GM10847 (cell line): ENCODE data around the gene RBMS1.

Experiments used
- POLR2A ChIP-seq: IDR thresholded peaks from 2 replicates; pipeline ENCODE4 v1.6.1; 2011; ENCODE audit not compliant: insufficient read length; ENCODE audit errors: extremely low read depth

Gene RBMS1

DNA sequence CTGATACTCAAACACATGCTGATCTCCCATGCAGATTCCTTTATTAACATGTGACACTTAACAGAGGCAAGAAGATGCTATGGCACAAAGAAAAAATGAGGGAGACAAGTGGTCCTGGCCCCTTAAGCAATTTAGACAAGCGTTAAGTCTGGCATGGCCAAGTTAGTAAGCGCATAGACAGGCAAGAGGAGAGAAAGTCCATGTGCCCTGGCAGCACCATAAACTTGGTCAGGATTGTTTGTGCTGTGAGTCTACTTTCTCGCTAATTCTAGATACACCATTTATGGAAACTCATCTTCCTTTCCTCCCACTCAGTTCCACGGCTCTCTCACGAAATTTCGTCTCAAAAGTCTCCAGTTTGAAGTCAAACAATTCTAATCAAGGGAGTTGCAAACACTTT lies 138.9 kb downstream of the RBMS1 start:
- no peak for TF ChIP-seq POLR2A

DNA sequence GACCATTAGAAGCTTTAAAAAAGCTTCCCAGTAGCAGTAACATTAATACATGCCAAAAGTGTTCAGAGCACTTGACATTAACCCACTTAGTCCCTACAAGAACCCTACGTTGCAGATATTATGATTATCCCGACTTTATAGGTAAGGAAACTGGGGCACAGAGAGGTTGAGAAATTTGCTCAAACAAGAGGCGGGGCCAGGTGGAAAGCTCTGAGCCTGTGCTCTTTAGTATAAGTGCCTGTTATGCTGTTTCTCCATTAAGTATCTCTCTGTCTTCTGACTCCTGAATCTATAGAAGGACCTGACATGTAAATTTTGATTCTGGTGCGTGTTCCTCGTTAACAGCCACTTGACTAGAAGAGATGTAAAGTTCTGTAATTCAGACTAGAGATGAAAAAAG lies 139.8 kb downstream of the RBMS1 start:
- TF ChIP-seq POLR2A: no peak

DNA sequence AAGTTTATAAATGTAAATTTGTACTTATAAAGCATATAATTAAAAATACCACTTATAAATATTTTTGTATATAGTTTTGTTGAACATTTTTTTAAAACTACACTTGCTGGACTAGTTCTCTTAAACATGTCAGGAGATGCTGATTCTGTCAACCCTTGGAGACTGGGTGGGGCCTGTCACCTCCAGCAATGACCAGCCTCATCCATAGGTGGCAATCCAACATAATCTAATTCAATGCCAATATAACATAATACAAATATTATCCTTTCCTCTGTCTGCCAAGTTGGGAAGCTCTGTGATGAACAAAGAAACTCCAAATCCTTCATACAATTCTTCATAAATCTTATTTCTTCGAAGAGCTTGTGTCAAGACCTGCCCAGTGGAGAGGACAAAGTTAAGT lies 140.4 kb downstream of the RBMS1 start:
- TF ChIP-seq POLR2A: no peak

DNA sequence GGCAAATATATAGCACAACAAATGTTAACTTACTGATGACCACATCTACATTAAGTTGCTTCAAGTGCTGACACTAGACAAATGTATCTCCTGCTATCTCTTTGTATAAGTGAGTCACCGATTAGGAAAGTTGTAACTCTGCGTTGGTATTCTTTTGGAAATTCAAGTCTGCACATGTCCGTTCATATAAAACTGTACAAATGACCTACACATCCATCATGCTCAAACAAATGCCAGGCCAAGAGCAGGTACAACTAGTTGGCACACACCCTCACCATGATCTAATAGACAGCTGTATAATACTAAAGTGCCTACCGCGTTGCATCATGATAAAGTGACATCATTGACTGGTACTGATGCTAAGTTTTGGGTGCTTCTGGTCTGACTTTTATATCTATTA lies 141.1 kb downstream of the RBMS1 start:
- no peak for TF ChIP-seq POLR2A

DNA sequence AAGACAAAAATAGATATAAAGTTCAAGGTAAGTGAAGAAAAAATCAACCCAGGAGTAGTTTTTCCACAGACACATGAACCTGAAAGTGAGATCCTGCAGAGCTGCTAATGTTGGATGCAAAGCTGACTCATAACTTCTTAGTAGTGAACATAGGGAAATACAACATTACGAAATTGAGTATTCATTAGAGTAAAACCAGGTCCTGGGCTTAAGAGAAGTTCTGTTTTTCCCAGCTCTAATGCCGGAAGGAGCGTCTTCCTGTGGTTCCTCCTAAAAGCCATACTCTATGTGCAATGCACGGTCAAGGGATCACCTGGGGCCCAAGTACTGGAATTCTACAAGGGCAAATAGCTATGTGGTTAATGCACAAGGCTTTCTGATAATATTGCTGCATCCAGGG lies 141.7 kb downstream of the RBMS1 start:
- TF ChIP-seq POLR2A: no peak

DNA sequence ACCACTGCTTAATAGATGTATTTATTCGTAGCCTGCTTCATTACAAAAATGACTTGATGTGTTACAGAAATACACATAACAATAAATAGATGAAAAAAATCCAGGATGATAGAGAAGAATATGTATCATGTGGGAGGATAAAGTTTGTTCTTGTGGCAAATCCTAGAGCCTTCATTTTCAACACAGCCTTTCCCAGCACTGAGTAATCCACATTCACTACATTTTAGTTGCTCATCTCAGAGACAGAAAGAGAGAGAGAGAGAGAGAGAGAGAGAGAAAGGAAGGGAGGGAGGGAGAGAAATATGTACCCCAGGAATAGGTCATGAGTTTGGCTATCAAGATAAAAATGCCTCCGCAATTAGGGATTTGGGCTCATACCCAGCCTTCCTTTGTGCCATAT lies 144.3 kb downstream of the RBMS1 start:
- TF ChIP-seq POLR2A: no peak

DNA sequence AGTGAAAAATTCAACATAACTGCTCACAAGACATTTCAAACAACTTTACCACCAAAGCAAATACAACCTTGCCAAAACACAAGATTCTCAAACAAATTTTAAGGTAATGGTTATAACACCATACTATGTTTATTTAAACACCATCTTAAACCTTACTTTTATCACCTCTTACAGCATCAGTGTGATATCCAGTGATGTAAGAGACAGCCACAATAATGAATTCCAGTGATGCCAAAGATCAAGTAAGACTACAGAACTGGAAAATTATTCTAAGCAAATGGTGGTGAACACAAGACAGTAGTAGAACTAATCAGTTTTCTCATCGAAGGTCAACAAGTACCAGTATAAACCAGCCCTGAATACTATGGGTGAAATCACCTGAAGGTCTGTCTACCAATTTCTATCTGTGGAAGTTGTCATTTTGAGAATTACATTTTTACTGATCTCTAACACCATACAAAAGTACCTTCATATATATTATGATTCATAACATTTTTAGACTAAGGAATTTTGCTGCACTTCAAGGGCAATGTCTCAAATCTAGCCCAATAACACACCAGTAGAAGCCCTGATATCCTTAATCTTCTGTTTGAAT lies 146.2 kb downstream of the RBMS1 start:
- no peak for TF ChIP-seq POLR2A

DNA sequence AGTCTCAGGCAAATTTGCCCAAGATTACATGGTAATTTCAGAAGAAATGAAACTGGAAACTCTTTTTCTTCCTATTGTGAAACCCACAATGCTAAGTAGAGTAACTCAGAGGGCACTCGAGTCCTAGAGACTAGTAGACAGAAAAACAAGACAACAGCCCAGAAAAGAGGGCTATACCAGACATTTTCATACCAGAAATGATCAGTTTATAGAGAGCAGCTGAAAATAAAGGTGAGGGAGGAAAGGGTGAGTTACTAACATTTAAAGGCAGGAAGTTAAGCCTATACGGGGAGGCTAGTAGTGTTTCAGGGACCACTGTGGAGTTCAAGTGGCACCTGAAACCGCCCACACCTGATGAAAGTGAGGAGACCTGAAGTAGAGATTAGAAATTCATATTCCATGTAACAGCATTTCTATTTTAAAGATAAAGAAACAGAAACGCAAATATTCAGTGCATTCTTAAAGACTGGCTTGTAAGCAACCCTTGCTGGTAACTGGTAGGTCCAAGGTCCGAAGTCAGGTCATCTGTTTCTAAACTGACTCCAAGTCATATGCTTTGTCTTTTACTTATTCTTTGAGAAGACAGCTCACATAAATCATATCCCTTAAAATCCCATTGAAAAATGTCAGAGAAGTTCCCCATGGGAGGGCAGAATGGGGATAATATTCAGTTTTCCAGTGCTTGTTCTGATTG lies 148.4 kb downstream of the RBMS1 start:
- TF ChIP-seq POLR2A: no peak

DNA sequence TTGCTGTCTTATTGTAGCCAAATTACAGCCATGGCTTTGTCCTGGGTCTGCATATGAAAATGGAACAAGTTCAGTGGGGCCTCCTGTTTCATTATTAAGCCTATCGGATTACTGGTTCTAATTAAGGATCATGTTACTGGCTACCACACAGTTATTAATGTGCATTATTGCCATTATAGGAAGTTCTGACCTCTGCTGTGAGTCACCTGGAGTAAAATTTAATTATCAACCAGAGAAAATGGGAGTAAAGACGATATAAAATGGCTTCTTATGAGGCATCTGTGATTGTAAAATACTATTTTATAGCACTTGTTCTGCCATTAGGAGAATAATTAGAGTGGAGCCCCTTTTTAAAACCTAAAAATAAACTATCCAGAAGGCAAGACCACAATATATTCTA lies 150.2 kb downstream of the RBMS1 start:
- TF ChIP-seq POLR2A: no peak

DNA sequence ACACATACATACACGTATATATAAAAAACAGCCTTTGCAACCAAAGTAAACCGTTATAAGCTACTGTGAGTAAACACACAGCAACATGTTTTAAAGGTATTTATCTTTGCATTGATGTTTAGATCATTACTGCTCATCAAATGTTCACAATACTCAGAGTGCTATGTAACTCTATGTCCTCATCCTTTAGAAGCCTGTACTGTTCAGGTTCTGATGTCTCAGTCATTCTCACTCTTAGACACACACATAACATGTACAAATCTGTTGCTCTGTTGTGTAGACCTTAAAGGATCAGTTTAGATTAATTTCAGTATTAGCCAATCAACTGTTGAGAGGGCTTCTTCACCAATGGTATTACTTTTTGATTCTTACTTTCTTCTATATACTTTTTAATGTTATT lies 153.9 kb downstream of the RBMS1 start:
- no peak for TF ChIP-seq POLR2A

DNA sequence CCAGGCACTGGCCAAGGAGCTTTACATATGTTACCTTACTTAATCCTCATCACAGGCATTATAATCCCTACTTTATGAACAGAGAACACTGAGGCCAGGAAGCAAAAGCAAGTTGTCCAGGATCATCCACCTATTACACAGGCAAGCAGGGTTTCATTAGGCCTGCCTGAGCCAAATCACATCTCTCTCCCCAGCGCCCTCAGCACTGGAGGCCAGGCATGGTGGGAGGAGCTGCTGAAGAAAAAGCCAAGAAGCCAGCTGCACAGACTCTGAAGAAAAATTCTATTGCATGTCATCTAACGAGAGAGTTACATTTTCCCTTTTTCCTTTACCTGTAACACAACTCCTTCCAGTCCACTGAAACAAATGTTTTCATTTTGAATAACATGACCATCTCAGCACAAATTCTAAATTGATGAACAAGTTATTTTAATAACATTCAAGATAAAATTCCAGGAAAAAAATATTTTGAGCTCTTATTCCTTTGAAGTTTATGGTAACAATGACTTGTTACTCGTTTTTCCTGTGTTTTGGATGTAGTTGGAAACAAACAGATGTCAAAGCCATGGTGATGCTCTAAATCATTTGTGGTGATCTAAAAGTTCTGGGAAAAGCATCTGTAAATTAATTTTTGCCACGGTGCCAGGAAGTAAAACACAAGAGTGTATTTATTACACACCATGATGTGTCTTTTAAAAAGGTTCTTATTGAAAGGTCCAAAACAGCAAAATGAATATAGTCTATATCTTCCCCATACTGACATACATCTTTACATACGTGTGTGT lies 154.5 kb downstream of the RBMS1 start:
- no peak for TF ChIP-seq POLR2A

DNA sequence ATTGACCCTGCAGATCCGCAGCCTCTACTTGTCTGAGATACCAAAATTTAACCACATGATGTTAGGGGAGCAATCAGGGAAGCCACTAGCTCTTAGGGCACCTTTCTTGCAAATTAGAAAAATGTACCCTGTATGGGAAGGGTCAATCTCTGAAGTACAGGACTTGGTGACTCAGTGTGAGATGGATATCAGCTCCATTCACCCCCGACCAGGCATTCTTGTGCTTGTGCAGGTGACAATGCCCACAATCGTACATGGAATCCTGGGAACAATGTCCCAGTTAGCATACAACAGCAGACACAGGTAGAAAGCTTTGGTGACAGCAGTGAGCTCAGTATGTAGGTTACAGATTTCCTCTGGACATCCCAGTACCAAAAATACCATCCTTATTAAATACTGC lies 155.9 kb downstream of the RBMS1 start:
- TF ChIP-seq POLR2A: no peak

DNA sequence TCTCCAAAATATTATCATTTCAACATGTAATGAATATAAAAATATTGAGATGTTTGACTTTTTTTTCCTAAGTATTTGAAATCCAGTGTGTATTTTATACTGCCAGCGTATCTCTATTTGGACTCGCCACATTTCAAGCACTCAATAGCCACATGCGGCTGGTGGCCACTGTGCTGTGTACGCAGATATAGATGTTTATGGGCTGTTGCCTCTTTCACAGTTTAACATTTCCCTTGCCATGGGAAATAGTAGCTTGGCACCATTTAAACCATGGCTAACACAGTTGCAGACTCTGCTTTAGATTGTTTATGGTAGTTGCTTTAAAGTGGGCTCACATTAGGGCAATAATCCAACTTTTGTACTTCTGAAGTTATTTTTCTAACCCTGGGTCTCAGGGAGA lies 157.0 kb downstream of the RBMS1 start:
- no peak for TF ChIP-seq POLR2A

DNA sequence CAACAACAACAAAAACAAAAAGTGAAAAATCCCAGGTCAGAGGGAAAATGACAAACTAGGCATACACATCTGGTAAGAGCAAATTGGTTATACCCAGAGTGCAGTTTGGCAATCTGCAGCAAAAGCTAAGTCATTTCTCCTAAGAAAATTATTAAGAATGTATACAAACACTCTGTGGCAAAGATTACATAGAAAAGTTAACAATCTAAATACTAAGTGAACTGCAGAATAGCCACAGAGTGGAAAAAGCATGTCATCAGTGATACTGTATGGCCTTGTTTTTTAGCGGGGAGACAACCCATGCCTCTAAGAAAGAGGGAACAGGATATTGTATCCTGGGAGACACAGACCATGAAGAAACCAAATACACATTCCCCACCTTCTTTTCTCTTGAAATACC lies 157.5 kb downstream of the RBMS1 start:
- TF ChIP-seq POLR2A: no peak

DNA sequence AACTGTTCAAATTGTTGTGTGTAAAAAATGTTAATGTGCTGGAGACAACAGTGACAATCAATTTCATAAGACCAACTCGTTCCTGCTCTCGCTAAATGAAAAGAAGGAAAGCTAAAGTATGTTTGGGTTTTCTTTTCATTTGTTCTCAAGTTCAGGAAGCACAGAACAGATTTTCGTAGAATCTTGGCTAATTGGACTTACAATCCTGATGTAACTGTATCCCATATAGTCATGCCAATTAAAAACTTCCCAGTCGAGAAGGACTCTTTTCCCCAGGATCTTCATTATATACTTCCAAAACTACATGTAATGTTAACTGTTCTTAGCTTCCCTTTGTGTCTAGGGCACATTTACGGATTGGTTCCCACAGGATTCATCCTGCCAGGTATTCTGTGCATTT lies 158.2 kb downstream of the RBMS1 start:
- no peak for TF ChIP-seq POLR2A

DNA sequence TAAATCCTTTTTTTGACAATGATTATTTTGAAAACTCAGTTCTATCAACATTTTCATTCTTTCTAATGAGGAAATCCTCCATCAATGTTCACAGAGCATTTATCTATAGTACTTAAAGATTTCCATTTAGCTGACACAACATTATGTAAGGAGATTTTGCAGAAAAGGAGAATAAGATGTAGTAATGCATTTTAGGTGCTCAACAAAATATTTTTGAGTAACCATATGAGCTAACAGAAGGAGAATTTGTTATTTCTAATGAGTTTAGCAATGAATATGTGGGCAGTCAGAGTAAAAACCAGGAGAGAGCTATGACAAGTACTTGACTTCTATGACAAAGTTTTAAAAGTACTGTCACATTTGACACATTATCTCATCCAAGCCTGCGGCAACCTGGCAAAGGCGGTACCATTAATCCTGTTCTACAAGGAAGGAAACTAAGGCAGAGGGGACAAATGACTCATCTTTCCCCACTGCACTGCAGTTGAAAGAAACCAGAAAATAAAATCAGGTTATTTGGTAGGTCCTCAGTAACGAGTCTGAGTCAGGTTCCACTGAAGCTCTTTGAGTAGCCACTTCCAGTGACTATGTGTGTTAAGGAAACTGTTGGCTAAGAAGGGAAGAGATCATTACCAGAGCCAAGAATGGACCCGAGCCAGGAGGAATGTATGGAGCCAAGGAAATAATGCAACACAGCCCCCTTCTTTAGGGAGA lies 159.4 kb downstream of the RBMS1 start:
- TF ChIP-seq POLR2A: no peak
